ENCODE data around the gene CACNA1C.
"Not testable (repeated sequence)": the region's sequence is repeated elsewhere in the genome, so short reads cannot be mapped to it uniquely, and the experiment has no call there.

The CACNA1C gene

DNA sequence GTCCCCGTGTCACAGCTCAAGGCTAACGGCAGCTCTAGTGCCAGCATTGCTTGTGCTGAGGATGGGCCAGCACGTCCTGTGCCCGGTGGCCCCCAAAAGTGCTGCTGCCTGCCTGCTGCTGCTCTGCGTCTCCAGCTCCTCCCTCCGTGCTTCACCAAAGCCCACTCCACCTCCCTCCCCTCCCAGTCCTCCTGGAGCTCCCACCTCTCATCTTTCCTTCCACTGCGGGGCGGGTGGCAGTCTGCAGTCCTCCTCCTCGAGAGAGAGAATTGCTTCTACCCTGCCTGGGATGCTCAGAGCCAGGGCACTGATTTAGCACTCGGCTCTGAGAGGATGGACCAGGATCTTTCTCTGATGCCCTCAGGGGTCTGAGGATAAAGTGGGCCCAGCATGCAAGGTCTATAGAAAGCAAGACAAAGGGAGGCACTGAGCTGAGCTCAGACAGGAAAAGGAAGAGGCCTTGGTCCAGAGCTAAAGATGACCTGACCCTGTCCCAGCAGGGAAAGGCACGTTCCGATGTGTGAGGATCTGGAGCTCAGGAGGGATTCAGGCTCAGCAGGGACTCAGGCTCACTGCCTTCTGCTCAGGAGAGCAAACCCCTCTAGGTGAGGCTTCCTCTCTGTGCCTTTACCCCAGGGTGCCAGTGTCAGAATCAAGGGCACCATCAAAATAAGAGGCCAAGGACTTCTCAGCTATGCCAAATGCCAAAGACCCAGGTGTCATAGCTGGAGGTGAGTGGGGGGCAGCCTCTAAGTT lies 628.8 kb downstream of the CACNA1C start:
- no peak for FAIRE-seq

DNA sequence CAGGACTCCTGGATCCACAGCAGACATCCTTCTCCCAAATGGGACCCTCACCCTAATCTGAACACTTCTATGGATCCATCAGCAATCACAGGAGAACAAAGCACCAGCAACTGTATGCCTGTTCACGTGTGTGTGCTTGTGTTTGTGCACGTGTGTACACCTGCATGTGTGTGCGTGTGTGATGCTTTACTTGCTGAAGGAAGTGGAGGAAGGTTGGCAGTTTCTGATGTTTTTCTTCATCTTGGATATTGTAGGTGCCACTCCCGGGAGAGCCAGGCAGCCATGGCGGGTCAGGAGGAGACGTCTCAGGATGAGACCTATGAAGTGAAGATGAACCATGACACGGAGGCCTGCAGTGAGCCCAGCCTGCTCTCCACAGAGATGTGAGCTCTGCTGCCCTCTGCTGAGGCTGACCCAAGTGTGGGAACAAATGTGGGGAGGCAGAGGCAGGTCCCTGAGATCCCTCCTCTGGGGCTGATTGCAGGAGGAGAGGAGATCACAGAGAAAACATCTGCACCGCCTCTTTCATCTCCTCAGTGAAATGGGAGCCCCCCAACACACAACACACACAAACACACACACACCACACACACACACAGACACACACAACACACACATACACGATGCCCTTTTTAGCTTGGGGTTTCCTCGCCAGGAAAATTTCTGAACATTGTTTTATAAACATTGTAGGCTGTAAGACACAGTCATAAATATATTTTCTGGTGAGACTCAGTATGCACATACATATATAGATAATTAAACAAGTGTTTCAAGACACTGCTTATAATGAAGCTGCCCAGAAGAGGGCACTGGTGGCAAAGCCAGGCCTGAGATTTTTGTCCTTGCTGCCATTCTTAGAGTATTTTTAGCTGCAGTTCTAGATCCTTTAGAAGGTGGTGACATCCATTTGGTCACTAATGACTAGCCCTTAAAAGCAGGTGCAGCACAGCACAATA lies 629.8 kb downstream of the CACNA1C start:
- no peak for FAIRE-seq

DNA sequence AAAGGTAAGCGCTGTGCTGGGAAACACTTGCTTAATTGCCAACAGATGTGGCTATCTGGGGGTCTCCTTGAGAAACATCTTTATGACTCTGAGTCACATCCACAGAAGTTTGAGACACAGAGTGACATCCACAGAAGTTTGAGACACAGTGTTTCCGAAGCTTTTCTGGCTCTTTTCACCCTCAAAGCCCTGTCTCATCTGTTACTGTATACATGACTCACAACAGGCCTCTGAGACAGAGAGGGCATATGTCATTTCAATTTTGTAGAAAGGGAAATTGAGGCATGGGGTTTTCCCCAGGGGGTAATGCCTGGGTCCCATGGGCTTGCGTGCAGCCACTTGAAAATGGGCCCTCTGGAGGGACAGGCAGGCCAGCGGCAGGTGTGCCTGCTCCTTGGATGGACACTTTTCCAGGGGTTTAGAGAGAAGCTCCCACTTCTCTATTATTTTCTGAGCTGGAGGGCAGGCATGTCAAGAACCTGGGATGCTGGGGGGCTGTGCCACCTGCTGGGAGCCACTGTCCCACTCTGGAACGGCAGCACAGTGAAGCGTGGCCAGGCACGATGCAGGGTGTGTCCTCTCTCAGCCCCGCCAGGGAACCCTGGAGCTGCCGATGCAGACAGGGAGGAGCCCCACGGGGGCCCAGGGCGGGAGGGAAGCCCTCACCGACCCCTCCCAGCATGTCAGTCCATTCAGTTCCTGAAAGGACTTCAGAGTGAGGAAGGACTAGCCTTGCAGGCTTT lies 630.7 kb downstream of the CACNA1C start:
- FAIRE-seq, result no peak

DNA sequence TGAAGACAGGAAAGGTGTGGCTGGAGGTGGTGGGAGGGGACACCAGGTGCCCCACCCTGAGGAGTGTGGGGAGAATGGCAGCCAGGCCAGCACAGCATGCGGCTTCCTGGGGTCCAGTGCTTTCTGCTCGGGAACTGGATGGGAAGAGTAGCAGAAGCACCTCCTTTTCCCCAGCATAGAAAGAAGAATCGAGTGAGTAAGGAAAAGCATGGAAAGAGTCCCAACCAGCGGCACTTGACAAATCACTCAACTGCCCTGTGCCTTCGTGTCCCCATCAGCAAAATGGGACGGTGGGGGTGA lies 631.2 kb downstream of the CACNA1C start:
- not testable (repeated sequence) for FAIRE-seq

DNA sequence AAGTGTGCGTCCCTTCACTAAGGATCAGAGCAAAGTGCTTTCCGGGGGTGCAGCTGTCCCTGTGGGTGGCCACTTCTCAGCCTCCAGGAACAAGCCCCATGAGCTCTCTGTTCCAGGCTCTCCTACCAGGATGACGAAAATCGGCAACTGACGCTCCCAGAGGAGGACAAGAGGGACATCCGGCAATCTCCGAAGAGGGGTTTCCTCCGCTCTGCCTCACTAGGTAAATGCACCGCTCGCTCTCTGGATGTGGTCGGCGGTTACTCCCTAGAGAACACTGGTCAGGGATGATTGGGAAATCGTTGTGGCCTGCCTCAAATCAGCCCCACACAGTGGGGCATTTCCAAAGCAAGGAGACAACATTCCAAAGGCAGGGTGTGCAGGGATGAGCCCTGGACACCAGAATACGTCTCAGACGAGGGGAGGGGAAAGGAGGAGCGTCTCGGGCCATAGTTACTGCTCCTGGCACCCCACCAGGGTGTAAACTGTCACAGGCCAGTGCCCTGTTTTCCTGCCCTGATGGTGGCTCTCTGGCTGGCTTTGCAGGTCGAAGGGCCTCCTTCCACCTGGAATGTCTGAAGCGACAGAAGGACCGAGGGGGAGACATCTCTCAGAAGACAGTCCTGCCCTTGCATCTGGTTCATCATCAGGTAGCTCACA lies 633.0 kb downstream of the CACNA1C start:
- not testable (repeated sequence) for FAIRE-seq

DNA sequence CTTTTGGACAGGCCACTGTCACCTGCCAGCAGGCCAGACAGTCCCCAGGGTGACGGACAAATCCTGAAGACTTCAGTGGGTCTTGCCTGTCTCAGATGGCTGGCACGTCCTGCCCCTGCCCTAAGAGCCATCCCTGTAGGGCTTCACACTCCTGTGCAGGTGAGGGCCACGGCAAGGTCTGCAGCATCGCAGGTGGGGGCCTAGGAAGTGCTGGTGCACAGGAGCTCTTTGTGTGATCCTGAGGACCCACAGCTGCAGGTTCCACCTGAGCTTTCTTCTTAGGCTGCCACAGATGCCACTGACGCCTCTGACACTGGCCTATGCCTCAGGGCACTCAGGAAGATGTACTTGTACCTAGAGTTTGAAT lies 633.5 kb downstream of the CACNA1C start:
- FAIRE-seq, result no peak

DNA sequence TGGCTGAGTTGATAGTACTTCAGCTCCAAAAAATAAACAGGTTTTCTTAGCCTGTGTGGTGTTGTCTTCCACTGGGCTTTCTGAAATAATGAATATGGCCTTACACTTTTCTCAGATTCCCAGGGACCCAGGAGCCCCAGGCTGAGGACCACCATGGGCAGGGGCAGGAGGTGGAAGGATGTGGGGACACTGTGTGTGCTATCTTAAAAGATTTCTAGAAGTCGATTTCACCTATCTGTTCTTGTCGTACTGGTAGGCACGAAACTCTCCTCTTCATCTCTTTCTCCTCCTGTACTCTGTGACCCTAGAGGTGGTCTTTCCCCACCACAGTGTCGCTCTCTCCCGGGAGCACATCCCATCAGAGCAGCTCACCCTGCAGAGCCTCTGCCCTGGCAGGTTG lies 634.3 kb downstream of the CACNA1C start:
- no peak for FAIRE-seq

DNA sequence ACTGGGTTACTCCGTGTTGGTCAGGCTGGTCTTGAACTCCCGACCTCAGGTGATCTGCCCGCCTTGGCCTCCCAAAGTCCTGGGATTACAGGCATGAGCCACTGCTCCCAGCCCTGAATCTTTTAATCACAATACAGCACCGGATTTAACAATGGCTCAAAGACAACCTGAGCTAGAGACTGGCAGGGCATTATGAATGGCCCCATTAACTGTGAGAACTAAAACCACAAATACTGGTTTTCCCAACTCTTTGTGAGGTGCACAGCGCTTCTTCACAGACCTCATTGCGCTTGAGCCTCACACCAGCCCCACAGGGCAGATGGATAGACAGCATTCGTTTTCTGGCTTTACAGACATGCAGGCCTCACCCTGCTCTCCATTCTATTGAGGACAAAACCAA lies 634.9 kb downstream of the CACNA1C start:
- no peak for FAIRE-seq

DNA sequence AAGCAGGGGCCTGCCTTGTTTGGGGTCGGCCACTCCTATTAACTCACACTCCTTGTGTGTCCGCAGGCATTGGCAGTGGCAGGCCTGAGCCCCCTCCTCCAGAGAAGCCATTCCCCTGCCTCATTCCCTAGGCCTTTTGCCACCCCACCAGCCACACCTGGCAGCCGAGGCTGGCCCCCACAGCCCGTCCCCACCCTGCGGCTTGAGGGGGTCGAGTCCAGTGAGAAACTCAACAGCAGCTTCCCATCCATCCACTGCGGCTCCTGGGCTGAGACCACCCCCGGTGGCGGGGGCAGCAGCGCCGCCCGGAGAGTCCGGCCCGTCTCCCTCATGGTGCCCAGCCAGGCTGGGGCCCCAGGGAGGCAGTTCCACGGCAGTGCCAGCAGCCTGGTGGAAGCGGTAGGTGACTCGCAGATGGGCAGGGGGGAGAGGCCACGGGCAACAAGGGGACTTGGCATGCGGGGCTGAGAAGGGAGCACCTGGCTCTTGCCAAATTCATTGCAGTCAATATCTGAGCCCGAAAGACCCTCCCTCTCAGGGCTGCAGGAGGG lies 635.7 kb downstream of the CACNA1C start:
- no peak for FAIRE-seq

DNA sequence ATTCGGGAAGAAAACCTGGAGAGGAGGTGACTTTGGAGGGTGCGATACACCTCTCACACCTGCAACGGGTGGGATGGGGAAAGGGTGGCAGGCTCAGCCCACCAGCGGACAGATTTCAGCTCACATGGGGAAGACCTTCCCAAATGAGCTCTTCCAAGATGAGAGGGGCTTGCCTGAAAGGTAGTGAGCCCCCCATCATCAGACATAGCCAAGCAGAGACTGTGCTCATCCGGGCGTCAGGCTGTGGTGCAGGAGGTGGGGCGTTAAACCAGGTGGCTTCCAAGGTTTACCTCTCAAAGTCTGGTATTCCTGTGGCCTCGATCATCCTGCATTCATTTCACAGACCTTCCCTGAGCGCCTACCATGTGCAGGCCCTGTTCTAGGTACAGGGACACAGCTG lies 636.6 kb downstream of the CACNA1C start:
- no peak for FAIRE-seq

DNA sequence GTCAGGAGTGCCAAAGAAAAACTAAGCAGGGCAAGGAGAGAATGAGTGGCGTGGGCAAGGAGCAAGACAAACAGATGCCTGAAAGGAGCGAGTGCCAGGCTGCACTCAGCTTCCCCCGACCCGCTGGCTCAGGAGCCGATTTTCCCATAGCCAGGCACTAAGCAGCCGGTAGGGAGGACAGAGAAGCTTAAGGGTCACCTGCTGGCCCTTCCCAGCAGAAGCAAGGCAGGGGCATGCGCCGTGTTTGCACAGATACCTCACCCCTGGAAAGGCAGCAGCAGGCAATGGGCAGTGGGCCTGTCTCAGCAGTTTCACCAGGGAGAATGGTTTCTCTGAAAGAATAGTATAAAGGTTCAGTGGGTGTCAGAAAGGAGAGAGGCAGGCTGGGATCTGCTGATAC lies 637.1 kb downstream of the CACNA1C start:
- no peak for FAIRE-seq

DNA sequence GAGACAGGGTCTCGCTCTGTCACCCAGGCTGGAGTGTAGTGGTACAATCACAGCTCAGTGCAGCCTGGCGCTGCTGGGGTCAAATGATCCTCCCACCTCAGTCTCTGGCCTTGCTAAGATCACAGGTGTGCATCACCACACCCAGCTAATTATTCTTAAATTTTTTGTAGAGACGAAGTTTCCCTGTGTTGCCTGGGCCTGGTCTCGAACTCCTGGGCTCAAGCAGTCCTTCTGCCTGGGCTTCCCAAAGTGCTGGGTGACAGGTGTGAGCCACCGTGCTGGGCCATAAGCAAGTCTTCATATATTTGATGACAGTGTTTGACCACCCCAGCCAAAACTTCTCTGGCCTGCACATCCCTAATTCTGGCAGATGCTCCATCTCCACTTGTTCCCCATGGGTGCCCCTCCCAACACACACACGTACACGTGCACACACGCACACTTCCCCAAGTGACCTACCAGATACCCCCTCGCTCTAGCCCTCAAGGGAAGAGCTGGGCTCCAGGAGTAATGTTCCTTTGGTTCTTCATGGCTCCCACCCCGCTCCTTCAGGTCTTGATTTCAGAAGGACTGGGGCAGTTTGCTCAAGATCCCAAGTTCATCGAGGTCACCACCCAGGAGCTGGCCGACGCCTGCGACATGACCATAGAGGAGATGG lies 637.7 kb downstream of the CACNA1C start:
- no peak for FAIRE-seq

DNA sequence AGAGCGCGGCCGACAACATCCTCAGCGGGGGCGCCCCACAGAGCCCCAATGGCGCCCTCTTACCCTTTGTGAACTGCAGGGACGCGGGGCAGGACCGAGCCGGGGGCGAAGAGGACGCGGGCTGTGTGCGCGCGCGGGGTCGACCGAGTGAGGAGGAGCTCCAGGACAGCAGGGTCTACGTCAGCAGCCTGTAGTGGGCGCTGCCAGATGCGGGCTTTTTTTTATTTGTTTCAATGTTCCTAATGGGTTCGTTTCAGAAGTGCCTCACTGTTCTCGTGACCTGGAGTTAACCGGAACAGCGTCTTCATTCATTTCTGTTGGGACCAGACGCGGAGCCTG lies 638.2 kb downstream of the CACNA1C start:
- no peak for FAIRE-seq

DNA sequence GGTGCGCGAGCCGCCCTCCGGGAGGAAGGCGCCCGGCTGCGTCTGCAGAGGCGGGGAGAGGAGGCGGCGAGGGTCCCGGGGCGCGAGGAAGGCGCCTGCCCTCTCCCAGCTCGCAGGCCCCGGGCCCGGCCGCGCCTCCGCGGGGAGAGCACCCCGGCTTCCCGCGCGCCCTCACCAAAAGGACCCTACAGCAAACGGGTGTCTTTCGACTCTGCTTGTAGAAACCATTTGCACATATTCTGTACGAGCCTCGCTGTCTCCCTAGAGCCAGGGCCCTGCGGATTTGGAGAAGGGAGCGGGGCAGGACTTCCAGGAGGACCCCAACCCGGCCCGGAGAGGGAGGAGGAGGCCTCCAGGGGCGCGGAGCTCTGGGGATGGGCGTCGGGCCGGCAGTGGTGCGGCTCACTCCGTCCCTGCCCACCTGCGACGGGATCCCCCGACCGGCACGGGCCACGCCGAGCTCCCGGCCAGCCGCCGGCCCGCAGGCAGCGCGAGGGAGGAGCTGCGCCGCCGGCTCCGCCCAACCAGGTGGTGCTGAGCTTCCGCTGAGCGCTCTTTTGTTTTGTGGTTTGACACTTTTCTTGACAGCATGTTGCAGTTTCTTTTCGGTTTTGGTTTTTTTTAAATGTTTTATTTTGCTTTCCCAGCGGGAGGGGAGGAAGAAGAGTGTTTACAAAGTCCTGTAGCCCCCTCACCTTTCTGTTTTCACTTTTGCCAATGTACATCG lies 638.7 kb downstream of the CACNA1C start:
- no peak for FAIRE-seq

DNA sequence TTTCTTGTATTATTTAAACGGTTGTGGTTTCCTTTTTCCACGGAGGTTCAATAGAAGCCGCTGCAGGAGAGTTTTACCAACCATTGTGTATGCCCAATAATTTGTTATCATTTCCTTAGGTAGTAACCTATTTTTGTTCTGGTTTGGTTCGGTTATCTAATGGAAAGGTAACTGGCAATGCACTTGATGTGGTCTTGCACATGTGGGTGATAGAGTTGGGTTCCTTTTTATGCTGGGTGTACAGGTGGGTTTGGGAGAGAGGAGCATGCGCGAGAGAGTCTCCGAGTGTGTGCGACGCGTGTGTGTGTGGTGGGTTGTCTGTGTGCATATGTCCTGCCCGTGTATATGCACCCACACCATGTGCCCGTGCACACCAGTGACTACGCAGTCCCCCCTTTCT lies 639.3 kb downstream of the CACNA1C start:
- FAIRE-seq, result no peak

DNA sequence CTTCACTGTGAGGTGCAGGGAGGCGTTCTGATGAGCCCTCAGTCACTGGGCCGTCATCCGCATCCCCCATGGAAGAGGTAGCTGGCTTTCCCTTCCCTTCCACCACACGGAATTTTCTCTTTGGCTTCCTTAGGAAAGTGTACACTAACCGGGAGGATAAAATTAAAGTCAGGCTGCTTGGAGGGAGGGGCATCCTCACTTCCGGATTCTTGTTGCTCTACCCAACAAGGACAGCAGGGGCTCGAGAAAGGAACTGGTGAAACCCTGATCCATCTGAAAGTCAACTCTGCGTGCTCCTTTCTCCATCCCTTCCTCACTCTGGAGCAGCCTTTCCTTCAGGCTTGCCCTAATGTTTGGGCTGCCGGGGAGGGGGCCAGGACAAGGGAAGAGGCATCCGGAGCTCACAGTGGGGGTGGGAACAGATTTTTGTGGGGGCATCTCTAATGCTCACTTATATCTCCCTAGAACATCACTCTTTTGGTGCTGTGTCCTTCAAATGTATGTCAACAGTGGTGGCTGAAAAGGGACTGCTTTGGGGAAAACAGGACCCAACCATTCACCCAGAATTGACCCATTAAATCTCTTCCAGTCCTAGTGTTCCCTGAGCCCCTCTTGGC lies 640.6 kb downstream of the CACNA1C start:
- FAIRE-seq, result no peak

DNA sequence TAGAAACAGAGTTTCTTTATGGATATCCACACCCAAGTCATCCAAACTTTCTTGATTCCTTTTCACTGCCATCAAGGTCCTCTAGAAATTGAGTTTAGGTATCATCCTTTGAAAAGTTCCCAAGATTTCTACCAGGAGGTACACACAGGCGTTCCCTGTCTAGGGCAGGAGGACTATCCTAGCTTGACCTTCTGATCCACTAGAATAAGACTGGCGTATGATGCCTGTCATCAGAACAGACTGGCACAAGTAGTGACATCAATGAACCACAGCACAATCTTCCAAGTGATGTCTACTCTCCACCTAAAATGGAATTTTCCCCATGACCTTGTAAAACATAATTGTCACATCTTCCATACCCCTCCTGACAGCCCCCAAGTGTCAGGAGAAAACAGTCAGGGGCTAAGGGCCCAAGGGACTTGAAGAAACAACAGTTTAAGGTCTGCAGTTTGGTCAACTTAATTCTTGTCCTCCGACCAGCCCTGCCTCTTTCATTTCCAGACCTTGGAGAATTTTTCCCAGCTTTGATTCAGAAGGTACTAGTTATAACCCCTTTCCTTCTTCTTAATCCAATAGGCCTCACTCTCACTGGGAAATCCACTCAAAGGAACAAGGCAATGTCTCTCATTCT lies 641.3 kb downstream of the CACNA1C start:
- FAIRE-seq, result no peak

DNA sequence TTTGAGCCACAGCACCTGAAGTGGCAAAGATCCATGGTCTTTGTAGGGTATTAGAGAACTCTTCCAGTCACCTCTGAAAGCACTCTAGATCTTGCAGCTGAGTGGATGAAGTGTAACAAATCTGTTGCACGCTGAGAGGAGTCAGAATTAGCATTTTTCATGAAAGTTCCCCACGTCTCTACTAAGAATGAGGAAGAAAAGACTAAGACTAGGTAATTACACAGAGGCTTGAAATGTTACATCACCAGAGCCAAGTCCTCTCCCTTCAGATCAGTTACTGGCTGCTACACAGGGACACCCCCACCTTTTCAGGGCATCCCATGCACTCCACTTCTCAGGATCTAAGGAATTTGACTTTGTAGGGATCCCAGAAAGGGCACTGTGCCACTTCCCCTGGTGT lies 643.3 kb downstream of the CACNA1C start:
- no peak for FAIRE-seq

DNA sequence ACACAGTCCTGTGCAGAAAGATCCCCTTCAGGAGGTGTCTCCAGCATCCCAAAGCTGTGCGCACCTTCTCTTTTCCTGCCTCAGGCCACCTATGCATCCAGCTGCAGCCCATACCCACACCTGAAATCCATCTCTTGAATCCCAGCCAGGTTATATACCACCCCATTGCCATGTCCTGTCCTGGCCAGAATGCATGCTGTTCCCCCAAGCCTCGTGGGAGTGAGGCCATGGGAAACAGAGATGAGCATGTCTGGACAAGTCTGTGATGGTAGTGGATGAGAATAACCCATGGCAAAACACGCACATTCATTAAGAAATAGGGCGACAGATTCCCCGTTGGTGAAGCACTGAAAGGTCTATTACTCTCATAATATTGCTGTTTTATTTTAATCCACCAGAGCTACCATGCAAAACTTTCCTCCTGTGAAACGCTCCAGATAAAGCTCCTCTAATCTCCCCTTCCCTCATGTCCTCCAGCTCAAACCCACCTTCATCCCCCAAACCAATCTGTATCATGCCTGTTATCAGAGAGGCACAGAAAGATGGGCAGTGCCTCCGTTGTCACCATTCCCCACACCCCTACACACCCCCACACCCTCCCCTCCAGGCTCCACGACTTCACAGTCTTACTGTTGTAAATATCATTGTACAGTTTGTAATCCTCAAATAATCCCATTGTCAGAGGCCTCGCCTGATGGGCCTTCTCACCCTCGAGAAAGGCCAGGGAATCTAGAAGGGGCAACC lies 644.4 kb downstream of the CACNA1C start:
- FAIRE-seq, result no peak

DNA sequence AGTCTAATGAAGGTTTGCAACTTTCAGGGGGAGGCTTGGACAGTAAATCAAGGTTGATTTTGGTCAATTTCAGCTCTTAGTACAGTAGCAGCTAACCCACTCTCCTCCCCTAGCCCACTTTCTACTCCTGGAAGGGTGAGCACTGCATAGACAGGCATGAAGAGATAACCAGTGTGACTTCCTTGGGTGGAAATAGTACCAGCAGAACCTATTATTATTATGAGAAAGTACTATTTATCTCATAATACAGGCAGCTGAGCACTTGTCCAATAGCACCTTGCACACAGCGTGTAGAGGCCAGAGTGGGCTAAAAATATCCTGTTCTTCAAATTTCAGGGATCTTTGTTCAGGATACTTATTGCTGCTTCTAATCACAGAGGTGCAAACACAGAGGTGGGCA lies 645.8 kb downstream of the CACNA1C start:
- FAIRE-seq, result no peak
